WTC11 (cell line): ENCODE results near the gene CDKN1C. TPM values are rescaled to one million over a fixed set of nuclear protein-coding genes. Genes with fewer than 3 reads are reported as not detected.
"Not testable (repeated sequence)": the region's sequence is repeated elsewhere in the genome, so short reads cannot be mapped to it uniquely, and the experiment has no call there.

Source experiments
- ATAC-seq: fragments of 200-7000 bp; cut with Tn5 transposase; 2 replicates; pipeline ENCODE4 v1.10.0; 2021; ENCODE audit warnings: mild to moderate bottlenecking, moderate library complexity
- CTCF ChIA-PET: fragments of 300-600 bp; sonication (Branson Sonifier 250); formaldehyde crosslinking; loops from one replicate; lab custom pipeline; 2021; ENCODE audit warnings: antibody characterized with exemption; lab: Charles Lee
- POLR2A ChIA-PET: fragments of 350-600 bp; sonication (Branson Sonifier 250); formaldehyde crosslinking; loops from one replicate; lab custom pipeline; 2021; ENCODE audit warnings: antibody characterized with exemption; lab: Charles Lee
- DNase-seq: peaks from one replicate; pipeline ENCODE4 v3.0.0; 2021; ENCODE audit warnings: low spot score
- H3K27ac Mint-ChIP-seq: 2 replicates; pipeline ENCODE4 v1.8.0; 2021; ENCODE audit warnings: mixed read lengths
- H3K27me3 Mint-ChIP-seq: 2 replicates; pipeline ENCODE4 v1.8.0; 2021; ENCODE audit warnings: low read depth, mild to moderate bottlenecking, moderate library complexity, mixed read lengths
- H3K36me3 Mint-ChIP-seq: 2 replicates; pipeline ENCODE4 v1.8.0; 2021; ENCODE audit warnings: mixed read lengths
- H3K4me1 Mint-ChIP-seq: 2 replicates; pipeline ENCODE4 v1.8.0; 2022; ENCODE audit warnings: mixed read lengths
- H3K4me3 Mint-ChIP-seq: 2 replicates; pipeline ENCODE4 v1.8.0; 2021; ENCODE audit warnings: mild to moderate bottlenecking, moderate library complexity, mixed read lengths
- H3K9me3 Mint-ChIP-seq: 2 replicates; pipeline ENCODE4 v1.8.0; 2021; ENCODE audit warnings: mixed read lengths
- GRHL2 ChIP-seq: fragments of 250-450 bp; sonication (Bioruptor Pico); IDR thresholded peaks from 2 replicates; pipeline ENCODE4 v1.8.0; 2022; ENCODE audit warnings: mild to moderate bottlenecking, moderate library complexity; ENCODE audit not compliant: insufficient replicate concordance, severe bottlenecking
- GTF2I ChIP-seq: fragments of 250-450 bp; sonication (Bioruptor Pico); conservative IDR thresholded peaks from 2 replicates; pipeline ENCODE4 v1.4.0; 2021; ENCODE audit warnings: mild to moderate bottlenecking
- JAZF1 ChIP-seq: fragments of 250-450 bp; sonication (Bioruptor Pico); IDR thresholded peaks from 2 replicates; pipeline ENCODE4 v1.9.0; 2021; ENCODE audit warnings: moderate library complexity, mild to moderate bottlenecking, inconsistent platforms
- PRRX2 ChIP-seq: fragments of 250-450 bp; sonication (Bioruptor Pico); IDR thresholded peaks from 2 replicates; pipeline ENCODE4 v1.8.0; 2021; ENCODE audit warnings: mild to moderate bottlenecking
- TCF7 ChIP-seq: sonication (generic); formaldehyde crosslinking; IDR thresholded peaks from 2 replicates; pipeline ENCODE4 v1.8.0; 2022; ENCODE audit warnings: mild to moderate bottlenecking, low read depth, missing genetic modification reagents, moderate library complexity
- TP53 ChIP-seq: sonication (generic); formaldehyde crosslinking; IDR thresholded peaks from 2 replicates; pipeline ENCODE4 v1.8.1; 2023; ENCODE audit warnings: mild to moderate bottlenecking, missing genetic modification reagents
- ZNF121 ChIP-seq: sonication (generic); formaldehyde crosslinking; IDR thresholded peaks from 2 replicates; pipeline ENCODE4 v1.8.0; 2023; ENCODE audit warnings: missing genetic modification reagents
- ZNF416 ChIP-seq: fragments of 250-450 bp; sonication (Bioruptor Pico); IDR thresholded peaks from 2 replicates; pipeline ENCODE4 v1.9.0; 2021; ENCODE audit warnings: mild to moderate bottlenecking, inconsistent platforms
- total RNA-seq: library from RNA; stranded (reverse); gene quantifications from 3 replicates; pipeline ENCODE4 v1.2.3, GENCODE V29; 2021
- TF ChIP-seq, protein P1 (sequence below): fragments of 200-600 bp; IDR thresholded peaks from 2 replicates; pipeline ENCODE4 v1.8.0; 2022; ENCODE audit warnings: antibody characterized with exemption
- TF ChIP-seq, protein P2 (sequence below): sonication (generic); formaldehyde crosslinking; IDR thresholded peaks from 2 replicates; pipeline ENCODE4 v1.8.1; 2022; ENCODE audit warnings: mild to moderate bottlenecking, moderate library complexity, missing genetic modification reagents
- TF ChIP-seq, protein P3 (sequence below): fragments of 250-450 bp; sonication (Bioruptor Pico); IDR thresholded peaks from 2 replicates; pipeline ENCODE4 v2.1.2; 2022; ENCODE audit warnings: mild to moderate bottlenecking, moderate library complexity
- TF ChIP-seq, protein P4 (sequence below): fragments of 250-450 bp; sonication (Bioruptor Pico); IDR thresholded peaks from 2 replicates; pipeline ENCODE4 v1.9.0; 2021; ENCODE audit warnings: mild to moderate bottlenecking
- TF ChIP-seq, protein P5 (sequence below): sonication (generic); formaldehyde crosslinking; IDR thresholded peaks from 2 replicates; pipeline ENCODE4 v1.8.1; 2022; ENCODE audit warnings: mild to moderate bottlenecking, missing genetic modification reagents, moderate library complexity, borderline replicate concordance
- TF ChIP-seq, protein P6 (sequence below): sonication (generic); formaldehyde crosslinking; IDR thresholded peaks from 2 replicates; pipeline ENCODE4 v1.8.1; 2023; ENCODE audit warnings: mild to moderate bottlenecking, missing genetic modification reagents, moderate library complexity
- TF ChIP-seq, protein P7 (sequence below): fragments of 250-450 bp; sonication (Bioruptor Pico); IDR thresholded peaks from 2 replicates; pipeline ENCODE4 v1.9.0; 2021; ENCODE audit warnings: moderate library complexity, mild to moderate bottlenecking, inconsistent platforms, borderline replicate concordance

Gene CDKN1C
- total RNA-seq, 1 experiment from 2014 or later: 25.0 TPM

DNA sequence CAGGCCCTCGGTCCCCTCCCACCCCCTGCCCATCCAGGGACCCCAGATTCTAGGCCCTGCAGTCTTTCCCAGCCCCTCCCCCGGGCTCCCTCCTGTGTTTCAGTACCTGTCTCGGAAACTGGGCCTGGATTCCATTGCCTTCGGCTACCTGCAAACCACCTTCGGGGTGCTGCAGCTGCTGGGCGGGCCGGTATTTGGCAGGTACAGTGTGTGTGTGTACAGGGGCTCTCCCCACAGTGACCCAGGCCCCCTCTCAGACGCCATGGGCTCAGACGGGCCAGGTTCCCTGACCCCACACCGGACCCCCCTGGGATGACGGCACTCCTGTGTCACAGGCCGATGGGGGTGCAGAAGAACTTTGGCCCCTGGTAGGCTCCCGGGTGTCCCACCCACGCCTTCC lies 22.6 kb upstream of the CDKN1C start:
- 0 out of 2 replicates have a peak, but pooled peaks have one; percentile 17 for TF ChIP-seq ZNF121
- TF ChIP-seq, protein P1, sequence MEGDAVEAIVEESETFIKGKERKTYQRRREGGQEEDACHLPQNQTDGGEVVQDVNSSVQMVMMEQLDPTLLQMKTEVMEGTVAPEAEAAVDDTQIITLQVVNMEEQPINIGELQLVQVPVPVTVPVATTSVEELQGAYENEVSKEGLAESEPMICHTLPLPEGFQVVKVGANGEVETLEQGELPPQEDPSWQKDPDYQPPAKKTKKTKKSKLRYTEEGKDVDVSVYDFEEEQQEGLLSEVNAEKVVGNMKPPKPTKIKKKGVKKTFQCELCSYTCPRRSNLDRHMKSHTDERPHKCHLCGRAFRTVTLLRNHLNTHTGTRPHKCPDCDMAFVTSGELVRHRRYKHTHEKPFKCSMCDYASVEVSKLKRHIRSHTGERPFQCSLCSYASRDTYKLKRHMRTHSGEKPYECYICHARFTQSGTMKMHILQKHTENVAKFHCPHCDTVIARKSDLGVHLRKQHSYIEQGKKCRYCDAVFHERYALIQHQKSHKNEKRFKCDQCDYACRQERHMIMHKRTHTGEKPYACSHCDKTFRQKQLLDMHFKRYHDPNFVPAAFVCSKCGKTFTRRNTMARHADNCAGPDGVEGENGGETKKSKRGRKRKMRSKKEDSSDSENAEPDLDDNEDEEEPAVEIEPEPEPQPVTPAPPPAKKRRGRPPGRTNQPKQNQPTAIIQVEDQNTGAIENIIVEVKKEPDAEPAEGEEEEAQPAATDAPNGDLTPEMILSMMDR: no peak
- Mint-ChIP-seq H3K27me3 (peaks cover 46% of the 10 kb centered on the region), H3K27ac (no peak overlapping the region), H3K4me1 (peaks cover 7% of the 10 kb centered on the region), H3K9me3 (peaks cover 22% of the 10 kb centered on the region), H3K4me3 (no peak overlapping the region), H3K36me3 (peaks cover 26% of the 10 kb centered on the region)
- POLR2A ChIA-PET: no interaction called here
- DNase-seq (no peak), ATAC-seq (no peak)
- CTCF ChIA-PET: interaction anchor here (4.4 kb wide), 1 partner anchor 16 kb away, joined by 16 read pairs; no protein-coding TSS in a partner anchor

DNA sequence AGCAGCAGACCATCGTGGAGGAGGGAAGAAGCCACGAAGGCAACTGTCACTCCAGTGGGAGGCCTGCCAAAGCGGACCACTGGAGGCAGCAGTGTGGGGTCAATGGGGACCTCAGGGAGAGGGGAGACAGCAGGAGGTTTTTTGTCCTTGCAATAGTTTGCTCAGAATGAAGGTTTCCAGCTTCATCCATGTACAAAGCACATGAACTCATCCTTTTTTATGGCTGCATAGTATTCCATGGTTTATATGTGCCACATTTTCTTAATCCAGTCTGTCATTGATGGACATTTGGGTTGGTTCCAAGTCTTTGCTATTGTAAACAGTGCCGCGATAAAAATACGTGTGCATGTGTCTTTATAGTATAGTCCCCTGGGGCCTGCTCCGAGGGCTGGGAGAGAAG lies 19.7 kb upstream of the CDKN1C start:
- ATAC-seq, H3K4me3 Mint-ChIP-seq, DNase-seq, H3K27ac Mint-ChIP-seq, POLR2A ChIA-PET: not testable (repeated sequence)
- peaks cover 19% of the 10 kb centered on the region for H3K4me1 Mint-ChIP-seq
- peaks cover 26% of the 10 kb centered on the region for H3K36me3 Mint-ChIP-seq
- H3K9me3 Mint-ChIP-seq: peaks cover 22% of the 10 kb centered on the region
- peaks cover 52% of the 10 kb centered on the region for H3K27me3 Mint-ChIP-seq
- CTCF ChIA-PET: interaction anchor here (3.8 kb wide), 1 partner anchor 24 kb away, joined by 19 read pairs; the partner anchor contains the start of gene PHLDA2

DNA sequence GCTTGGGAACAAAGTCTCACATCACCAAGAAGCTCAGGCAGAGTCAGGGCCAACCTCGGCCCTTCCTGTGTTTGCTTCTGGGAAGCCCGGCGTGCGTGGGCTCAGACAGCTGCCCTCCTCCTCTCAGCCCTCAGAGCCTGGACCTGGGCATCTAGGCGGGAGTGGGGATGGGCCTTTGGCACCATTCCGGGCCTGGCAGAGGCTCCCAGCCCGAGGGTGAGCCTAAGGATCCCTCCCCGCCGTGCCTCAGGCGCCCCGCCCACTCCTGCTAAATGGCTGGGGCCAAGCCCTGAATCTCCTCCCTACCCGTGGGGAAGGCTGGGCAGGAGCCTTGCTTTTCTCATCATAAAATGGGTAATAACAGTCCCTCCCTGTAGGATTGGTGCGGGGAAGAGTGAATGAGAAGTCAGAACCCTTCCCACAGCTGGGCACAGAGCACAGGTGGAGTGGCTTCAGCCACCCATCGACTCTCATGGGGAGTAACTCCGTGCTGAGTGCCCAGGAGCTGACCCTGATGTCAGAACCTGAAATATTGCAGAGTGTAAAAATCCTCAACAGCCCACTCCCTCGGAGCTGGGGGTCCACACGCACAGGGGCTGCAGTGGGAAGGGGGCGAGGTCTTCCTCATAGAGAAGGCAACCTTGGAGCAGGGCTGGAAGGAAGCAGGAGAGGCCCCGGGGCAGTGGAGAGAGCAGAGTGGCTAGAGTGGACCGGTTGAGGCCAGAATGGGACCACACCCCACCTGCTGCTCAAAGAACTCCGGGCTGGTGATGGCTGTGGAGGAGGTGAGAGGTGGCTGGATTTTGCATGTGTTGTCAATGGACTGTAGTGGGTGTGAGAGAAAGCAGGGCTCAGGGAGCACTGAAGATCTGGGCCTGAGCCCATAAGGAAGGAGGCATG lies 18.8 kb upstream of the CDKN1C start:
- POLR2A ChIA-PET: interaction anchor here (1.0 kb wide), 1 partner anchor 25 kb away, joined by 3 read pairs; no protein-coding TSS in a partner anchor
- ATAC-seq: no peak

DNA sequence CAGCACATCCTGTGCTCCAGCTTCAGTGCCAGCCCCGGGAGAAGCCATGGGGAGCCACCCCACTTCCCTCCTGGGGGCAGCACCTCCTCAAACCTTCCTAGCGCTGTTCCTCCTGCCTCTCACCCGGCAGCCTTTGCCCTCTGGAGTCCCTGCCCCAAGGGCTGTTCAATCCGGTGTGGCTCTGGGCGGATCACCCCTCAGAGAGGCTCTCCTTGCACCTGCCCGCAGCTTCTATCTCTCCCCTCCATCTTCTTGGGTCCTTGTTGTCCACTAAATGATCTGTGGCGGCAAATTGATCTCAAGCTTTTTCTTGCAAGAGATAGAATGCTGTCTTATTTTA lies 18.1 kb upstream of the CDKN1C start:
- DNase-seq: no peak
- no peak for ATAC-seq
- POLR2A ChIA-PET: interaction anchor here (1.0 kb wide), 1 partner anchor 26 kb away, joined by 3 read pairs; no protein-coding TSS in a partner anchor
- no peak overlapping the region for H3K27ac Mint-ChIP-seq
- CTCF ChIA-PET: interaction anchor here (2.7 to 4.6 kb wide), 3 partner anchors 11 to 371 kb away, joined by 11 to 46 read pairs (median 19); partner anchors contain the start of gene PHLDA2
- H3K4me1 Mint-ChIP-seq: peaks cover 30% of the 10 kb centered on the region
- H3K4me3 Mint-ChIP-seq: peak overlapping the region; percentile 66
- H3K9me3 Mint-ChIP-seq: peaks cover 22% of the 10 kb centered on the region
- H3K27me3 Mint-ChIP-seq: peaks cover 61% of the 10 kb centered on the region
- H3K36me3 Mint-ChIP-seq: peaks cover 26% of the 10 kb centered on the region
- TF ChIP-seq PRRX2 (no peak), GTF2I (no peak), JAZF1 (CRISPR knock-in tag) (no peak), ZNF416 (CRISPR knock-in tag) (no peak), TCF7 (CRISPR knock-in tag) (no peak), GRHL2 (CRISPR knock-in tag) (no peak)
- TF ChIP-seq, protein P2, sequence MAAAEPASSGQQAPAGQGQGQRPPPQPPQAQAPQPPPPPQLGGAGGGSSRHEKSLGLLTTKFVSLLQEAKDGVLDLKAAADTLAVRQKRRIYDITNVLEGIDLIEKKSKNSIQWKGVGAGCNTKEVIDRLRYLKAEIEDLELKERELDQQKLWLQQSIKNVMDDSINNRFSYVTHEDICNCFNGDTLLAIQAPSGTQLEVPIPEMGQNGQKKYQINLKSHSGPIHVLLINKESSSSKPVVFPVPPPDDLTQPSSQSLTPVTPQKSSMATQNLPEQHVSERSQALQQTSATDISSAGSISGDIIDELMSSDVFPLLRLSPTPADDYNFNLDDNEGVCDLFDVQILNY (CRISPR knock-in tag): no peak
- TF ChIP-seq, protein P3, sequence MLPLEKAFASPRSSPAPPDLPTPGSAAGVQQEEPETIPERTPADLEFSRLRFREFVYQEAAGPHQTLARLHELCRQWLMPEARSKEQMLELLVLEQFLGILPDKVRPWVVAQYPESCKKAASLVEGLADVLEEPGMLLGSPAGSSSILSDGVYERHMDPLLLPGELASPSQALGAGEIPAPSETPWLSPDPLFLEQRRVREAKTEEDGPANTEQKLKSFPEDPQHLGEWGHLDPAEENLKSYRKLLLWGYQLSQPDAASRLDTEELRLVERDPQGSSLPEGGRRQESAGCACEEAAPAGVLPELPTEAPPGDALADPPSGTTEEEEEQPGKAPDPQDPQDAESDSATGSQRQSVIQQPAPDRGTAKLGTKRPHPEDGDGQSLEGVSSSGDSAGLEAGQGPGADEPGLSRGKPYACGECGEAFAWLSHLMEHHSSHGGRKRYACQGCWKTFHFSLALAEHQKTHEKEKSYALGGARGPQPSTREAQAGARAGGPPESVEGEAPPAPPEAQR (CRISPR knock-in tag): no peak

More for the DNA sequence above, 18.8 kb upstream of the CDKN1C start:
- H3K27me3 Mint-ChIP-seq: peaks cover 55% of the 10 kb centered on the region
- peaks cover 26% of the 10 kb centered on the region for H3K36me3 Mint-ChIP-seq
- CTCF ChIA-PET: interaction anchor here (2.7 to 4.6 kb wide), 3 partner anchors 12 to 372 kb away, joined by 11 to 46 read pairs (median 19); partner anchors contain the start of gene PHLDA2
- H3K4me1 Mint-ChIP-seq: peaks cover 27% of the 10 kb centered on the region
- TF ChIP-seq, protein P3 (CRISPR knock-in tag): no peak
- TF ChIP-seq, protein P4, sequence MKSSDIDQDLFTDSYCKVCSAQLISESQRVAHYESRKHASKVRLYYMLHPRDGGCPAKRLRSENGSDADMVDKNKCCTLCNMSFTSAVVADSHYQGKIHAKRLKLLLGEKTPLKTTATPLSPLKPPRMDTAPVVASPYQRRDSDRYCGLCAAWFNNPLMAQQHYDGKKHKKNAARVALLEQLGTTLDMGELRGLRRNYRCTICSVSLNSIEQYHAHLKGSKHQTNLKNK (CRISPR knock-in tag): no peak
- TF ChIP-seq, protein P5, sequence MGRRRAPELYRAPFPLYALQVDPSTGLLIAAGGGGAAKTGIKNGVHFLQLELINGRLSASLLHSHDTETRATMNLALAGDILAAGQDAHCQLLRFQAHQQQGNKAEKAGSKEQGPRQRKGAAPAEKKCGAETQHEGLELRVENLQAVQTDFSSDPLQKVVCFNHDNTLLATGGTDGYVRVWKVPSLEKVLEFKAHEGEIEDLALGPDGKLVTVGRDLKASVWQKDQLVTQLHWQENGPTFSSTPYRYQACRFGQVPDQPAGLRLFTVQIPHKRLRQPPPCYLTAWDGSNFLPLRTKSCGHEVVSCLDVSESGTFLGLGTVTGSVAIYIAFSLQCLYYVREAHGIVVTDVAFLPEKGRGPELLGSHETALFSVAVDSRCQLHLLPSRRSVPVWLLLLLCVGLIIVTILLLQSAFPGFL (CRISPR knock-in tag): no peak
- TF ChIP-seq, protein P6, sequence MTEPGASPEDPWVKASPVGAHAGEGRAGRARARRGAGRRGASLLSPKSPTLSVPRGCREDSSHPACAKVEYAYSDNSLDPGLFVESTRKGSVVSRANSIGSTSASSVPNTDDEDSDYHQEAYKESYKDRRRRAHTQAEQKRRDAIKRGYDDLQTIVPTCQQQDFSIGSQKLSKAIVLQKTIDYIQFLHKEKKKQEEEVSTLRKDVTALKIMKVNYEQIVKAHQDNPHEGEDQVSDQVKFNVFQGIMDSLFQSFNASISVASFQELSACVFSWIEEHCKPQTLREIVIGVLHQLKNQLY (CRISPR knock-in tag): no peak
- no peak for TF ChIP-seq TP53 (CRISPR knock-in tag)
- TF ChIP-seq, protein P7, sequence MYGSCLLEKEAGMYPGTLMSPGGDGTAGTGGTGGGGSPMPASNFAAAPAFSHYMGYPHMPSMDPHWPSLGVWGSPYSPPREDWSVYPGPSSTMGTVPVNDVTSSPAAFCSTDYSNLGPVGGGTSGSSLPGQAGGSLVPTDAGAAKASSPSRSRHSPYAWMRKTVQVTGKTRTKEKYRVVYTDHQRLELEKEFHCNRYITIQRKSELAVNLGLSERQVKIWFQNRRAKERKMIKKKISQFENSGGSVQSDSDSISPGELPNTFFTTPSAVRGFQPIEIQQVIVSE (CRISPR knock-in tag): no peak
- no peak overlapping the region for H3K27ac Mint-ChIP-seq
- peaks cover 22% of the 10 kb centered on the region for H3K9me3 Mint-ChIP-seq
- peak overlapping the region; percentile 66 for H3K4me3 Mint-ChIP-seq
- DNase-seq: no peak
